SU-DHL-6 (cell line): ENCODE results near the gene TRAF6.

Experiments used
- CTCF ChIP-seq: fragments of 200-600 bp; sonication (generic); IDR thresholded peaks from one replicate; pipeline ENCODE4 v1.5.1; 2017; ENCODE audit warnings: antibody characterized with exemption, mild to moderate bottlenecking, low read length, moderate library complexity; ENCODE audit not compliant: insufficient read depth, poor library complexity, severe bottlenecking
- EZH2phosphoT487 ChIP-seq: fragments of 200-600 bp; sonication (generic), shearing (Covaris generic); conservative IDR thresholded peaks from 2 replicates; pipeline ENCODE4 v1.6.1; 2018; ENCODE audit warnings: mild to moderate bottlenecking, antibody characterized with exemption, low read length, moderate library complexity, mixed read lengths

- TF ChIP-seq CTCF (no peak), EZH2phosphoT487 (no peak)
These were observed 2.1 kb downstream of the TRAF6 start for GRCh38 chr11:36507824-36508489.
